H4 (cell line): ENCODE data around the gene KIF5C. TPM values are rescaled to one million over a fixed set of nuclear protein-coding genes. Genes with fewer than 3 reads are reported as not detected.
A peak's percentile ranks its signal among the peaks of the same experiment; 100 is the strongest.

ENCODE experiments used
- DNase-seq: peaks from one replicate; pipeline ENCODE4 v3.0.0-alpha.2; 2015; ENCODE audit warnings: low spot score
- total RNA-seq: library from RNA; depleted of rRNA; stranded (reverse); fragments of >200 nt; shearing (Covaris generic); gene quantifications from 2 replicates; pipeline ENCODE4 v1.2.3, GENCODE V29; 2014; rRNA removed

The KIF5C gene
- total RNA-seq, 1 experiment from 2014 or later, result 2.6 TPM

GRCh38 chr2:149075853-149076252 lies 200.8 kb downstream of the KIF5C start:
- DNase-seq, result peak; percentile 74

Other genes with a start within 250 kb of the KIF5C start
- gene EPC2, start 230.5 kb upstream of the KIF5C start, total RNA-seq, result 6.6 and 11.3 TPM in 2 replicates
- gene LYPD6B, start 163.5 kb downstream of the KIF5C start, total RNA-seq, result 112 and 133 TPM in 2 replicates